Renal cortex interstitium (tissue), 11 donors: Measurements from ENCODE around the gene SMNDC1. TPM values are rescaled to one million over a fixed set of nuclear protein-coding genes. Genes with fewer than 3 reads are reported as not detected.
"Not testable (repeated sequence)": the region's sequence is repeated elsewhere in the genome, so short reads cannot be mapped to it uniquely, and the experiment has no call there.

ENCODE experiments used
- DNase-seq, 11 donors: peaks; one replicate each; pipeline ENCODE4 v3.0.0-alpha.2; 2013; ENCODE audit warnings: low read depth in 9 of 11, low spot score in 4 of 11; ENCODE audit errors: extremely low read depth in 1 of 11
- polyA plus RNA-seq, 3 donors: library from polyadenylated mRNA; unstranded; fragments of 120-200 nt; gene quantifications; one replicate each; pipeline ENCODE4 v1.2.1, GENCODE V29; 2013; ENCODE audit not compliant: insufficient read length in 3 of 3

SMNDC1 gene
- polyA plus RNA-seq, 3 donors = 49.0 to 53.0 (median 52.1) TPM

GRCh38 chr10:110307805-110308204 is 3.1 kb upstream of the SMNDC1 start:
- DNase-seq = no peak

GRCh38 chr10:110306452-110306768 is 1.7 kb upstream of the SMNDC1 start:
- no peak for DNase-seq

- peak in 8 of 11 donors; percentile 37 to 65 (median 46) for DNase-seq
Measured at GRCh38 chr10:110305767-110306451, 1.2 kb upstream of the SMNDC1 start.

DNA sequence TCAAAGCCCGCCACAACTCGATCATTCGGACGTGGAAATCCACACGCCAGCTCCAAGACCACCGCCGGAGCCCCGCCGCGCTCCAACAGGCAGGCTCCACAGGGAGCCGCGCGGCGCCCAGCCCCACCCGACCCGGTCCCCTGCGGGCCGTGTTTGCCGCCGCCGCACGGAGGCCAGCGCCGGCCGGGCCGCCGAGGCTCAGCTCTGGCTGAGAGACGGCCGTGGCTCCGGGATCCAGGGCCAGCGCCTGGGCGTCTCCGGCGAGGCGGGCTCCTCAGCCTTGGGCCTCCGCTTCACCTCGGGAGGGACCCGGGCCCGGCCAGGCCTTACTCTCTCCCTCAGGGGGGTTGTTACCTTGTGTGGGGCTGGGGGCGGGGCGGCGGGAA is 333 bp downstream of the SMNDC1 start:
- DNase-seq = peak in 2 of 11 donors; percentile 13 to 22

GRCh38 chr10:110303681-110304080 is 1.0 kb downstream of the SMNDC1 start:
- DNase-seq = no peak

DNA sequence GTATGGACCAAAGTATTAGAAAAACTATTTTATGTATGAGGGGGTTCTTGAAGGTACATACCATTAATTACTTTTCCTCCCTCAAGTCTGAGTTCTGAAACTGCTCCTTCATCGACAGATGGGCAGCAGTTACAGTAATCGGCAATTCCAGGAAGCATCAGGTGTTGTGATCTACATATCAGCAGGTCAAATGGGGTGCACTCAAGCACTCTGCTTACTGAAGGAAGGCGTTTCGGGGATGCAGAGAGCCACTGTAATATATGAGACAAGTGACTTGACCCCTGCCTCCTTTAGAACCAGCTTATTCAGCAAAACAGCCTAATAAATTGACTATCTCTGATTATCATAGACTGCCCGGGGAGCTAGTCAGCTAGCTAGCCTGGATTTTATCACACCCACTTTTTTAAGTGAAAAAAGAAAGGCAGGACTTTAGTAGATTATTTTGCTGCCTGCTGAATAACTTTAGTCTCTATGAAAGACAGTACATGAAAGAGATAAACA is 4.2 kb downstream of the SMNDC1 start:
- DNase-seq = no peak

GRCh38 chr10:110296966-110297365 is 7.8 kb downstream of the SMNDC1 start:
- no peak for DNase-seq

DNA sequence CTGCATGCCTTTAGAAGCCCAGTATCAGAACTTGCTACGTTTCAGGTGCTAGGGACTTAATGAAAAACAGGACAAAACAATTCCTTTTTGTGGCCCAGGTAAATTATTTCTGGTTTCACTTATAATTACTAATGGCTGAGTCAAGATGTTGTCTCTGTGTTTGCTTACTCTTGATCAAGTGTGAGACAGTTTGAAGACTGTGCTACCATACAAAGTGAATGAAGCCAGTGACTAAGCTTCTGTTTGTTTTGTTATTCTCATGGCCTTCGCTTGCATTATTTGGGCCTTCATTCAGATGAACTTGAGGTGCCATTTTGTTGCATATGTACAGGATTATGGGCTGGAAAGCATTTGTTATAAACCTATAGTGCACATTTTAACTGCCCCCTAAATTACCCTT is 17.9 kb downstream of the SMNDC1 start:
- DNase-seq = no peak

DNA sequence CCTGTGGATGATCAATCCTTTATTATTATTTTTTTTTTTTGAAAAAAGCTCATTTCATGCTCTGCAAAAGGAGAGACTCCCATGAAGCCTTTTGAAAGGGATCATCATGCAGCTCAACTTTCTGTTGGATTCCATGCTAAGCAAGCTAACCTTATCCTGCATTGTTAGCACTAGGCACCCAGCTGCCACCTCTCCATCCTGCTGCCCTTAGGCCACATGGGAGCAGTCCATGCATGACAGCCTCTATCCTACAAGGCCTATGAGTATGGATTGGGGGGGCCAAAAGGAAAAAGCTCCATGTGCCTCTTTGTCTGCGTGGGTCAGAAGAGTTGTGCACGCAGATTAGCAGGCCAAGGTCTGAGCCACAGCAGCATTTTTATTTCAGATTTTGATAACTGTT is 19.2 kb downstream of the SMNDC1 start:
- no peak for DNase-seq

DNA sequence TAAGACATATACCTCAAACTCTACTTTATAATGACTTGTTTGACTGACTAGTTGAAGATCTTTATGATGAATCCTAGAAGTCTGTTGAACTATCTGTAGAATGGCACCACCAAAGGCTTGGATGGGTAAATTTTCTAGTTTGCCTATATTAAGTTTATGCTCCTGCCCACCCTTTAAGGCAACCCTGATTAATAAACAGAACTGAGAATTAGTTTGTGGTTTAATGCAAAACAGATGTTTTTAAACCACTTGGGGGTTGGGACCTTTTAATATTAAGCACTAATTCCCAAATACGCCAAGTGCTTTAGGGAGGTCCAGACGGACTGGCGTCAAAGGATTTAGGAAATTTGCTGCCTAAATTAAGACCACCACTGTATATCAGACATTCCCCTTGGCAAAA is 20.5 kb downstream of the SMNDC1 start:
- DNase-seq = no peak

DNA sequence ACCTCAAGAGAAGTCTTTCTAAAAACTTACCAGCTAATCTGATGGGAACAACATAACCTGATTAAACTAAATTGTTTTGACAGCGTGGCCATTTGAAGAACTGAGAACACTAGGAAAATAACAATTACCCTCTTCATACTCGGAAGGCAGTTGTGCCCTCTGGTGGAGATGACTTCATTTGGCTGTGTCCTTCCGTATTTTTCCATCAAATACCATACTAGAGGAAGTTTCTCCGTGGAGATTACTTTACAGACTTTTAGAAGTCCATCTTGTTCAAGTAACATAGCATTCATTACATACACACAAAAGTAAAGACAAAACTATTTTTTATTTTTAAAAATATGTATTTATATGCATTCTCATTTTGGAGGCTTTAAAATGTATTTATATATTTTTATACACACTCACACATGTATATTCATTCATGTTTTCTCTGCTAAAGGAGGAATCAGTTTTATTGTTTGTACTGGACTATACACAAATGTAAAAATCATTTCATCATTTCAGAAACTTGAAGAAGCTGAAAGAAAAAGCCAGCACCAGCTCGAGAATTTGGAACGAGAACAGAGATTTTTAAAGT is 25.2 kb downstream of the SMNDC1 start:
- DNase-seq = peak in 10 of 11 donors; percentile 35 to 64 (median 54)

DNA sequence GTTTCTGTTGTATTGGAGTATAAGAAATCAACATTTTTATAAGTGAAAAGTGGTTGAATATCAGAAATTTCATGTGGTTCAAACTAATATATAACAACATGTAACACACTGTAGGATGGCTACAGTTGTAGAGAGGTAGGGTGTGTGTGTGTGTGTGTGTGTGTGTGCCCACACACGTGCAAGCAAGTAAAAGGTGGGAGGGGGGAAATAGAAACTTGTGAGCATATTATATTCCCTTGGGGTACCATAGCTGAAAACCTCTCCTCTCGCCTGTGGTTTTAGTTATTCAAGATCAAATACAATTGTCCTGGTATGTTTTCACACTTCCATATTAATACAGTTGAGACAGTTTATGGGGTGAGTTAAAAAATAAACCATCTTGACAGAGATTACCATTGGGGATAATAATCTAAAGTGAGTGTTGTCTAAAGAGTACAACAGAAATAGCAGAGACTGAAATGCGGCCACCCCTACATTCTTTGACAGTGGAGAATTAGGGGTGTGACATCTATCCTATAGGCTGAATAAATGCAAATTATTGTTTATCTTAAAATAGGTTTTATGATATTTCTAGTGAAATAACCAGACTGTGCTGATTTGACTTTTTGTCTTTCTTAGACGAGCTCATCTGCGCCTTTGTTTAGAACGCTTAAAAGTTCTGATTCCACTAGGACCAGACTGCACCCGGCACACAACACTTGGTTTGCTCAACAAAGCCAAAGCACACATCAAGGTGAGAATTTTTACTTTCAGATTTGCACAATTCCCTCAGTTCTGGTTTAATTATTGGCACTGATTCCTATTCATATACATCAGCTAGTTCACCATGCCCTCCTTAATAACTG is 25.9 kb downstream of the SMNDC1 start:
- DNase-seq = no peak

GRCh38 chr10:110277591-110277990 is 27.1 kb downstream of the SMNDC1 start:
- DNase-seq = no peak

DNA sequence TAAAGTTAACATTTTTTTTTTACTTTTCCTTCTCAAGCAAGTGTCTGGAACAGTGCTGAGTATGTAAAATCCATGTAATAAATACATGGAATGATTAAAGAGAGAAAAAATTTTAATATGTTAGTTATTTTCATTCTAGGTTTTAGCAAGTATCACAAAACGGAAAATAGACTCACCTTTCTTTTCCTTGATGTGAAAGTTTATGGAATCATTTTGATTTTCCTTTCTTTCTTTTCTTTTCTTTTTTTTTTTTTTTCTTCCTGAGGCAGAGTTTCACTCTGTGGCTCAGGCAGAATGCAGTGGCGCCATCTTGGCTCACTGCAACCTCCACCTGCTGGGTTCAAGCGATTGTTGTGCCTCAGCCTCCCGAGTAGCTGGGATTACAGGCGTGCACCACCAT is 28.1 kb downstream of the SMNDC1 start:
- no peak for DNase-seq

DNA sequence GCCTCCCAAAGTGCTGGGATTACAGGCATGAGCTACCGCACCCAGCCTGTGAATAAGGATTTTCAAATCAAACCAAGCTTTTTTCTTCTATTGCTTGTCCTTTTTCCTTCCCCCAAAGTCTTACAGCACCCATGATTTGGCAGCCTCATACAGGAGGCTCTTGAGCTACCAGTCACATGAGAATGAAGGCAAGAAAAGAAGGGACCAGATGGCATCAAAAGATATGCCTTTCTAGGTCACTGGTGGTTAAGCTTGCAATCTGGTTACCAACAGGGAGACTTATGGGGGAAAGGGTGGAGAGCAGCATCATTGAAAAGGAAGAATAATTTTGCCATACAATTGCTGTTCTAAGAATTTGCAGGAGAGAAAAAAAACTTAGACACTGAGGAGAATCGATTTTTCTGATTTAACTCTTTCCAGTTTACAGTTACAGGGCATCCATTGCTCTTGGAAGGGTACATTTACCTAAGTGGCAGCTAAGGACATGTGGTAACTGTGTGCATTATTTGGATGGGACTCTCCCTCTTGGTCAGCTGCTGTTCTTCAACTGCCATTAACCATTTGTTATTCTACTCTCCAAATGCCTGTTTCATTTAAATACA is 29.5 kb downstream of the SMNDC1 start:
- no peak for DNase-seq

- no peak for DNase-seq
Measured at GRCh38 chr10:110274647-110275046, 30.1 kb downstream of the SMNDC1 start.

DNA sequence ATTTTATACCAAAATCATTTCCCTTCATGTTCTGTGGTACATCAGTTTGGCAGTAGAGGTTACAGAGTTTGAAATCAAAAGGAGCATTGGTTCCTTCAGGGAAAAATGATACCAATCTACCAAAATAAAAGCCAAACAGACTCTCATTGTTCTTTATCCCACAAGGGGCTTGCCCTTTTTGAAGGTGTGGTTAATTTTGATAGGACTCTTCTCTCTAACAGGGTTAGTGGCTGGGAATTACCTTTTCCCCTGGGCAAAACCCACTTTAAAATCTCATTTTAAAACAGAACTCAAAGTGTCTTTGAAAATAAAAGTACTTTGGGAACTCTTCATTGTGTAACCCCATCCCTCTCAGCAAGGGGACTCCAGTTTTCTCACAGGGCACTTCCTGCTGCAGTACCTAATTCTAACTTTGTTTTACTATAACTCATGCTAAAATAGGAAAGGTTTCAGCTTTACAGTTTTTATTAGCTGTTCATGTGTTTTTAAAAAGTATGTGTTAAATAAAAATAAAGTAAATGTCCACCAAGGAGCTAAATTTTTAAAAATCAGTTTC is 30.6 kb downstream of the SMNDC1 start:
- DNase-seq = no peak

GRCh38 chr10:110273474-110273873 is 31.2 kb downstream of the SMNDC1 start:
- DNase-seq = peak in 2 of 11 donors; percentile 17 to 31

DNA sequence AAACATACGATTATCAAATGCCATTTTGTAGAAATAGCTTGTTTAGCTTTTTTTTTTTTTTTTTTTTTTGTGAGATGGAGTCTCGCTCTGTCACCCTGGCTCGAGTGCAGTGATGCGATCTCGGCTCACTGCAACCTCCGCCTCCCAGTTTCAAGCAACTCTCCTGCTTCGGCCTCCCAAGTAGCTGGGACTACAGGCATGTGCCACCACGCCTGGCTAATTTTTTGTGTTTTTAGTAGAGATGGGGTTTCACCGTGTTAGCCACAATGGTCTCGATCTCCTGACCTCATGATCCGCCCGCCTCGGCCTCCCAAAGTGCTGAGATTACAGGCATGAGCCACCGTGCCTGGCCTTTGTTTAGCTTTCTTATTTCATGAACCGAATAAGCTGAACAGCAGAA is 31.7 kb downstream of the SMNDC1 start:
- DNase-seq = not testable (repeated sequence)
